GM18526 (cell line): Measurements from ENCODE around the gene BMI1.

ENCODE experiments used
- POLR2A ChIP-seq: IDR thresholded peaks from 3 replicates; pipeline ENCODE4 v1.6.1; 2011; ENCODE audit not compliant: insufficient read length; ENCODE audit errors: extremely low read depth

The BMI1 gene

DNA sequence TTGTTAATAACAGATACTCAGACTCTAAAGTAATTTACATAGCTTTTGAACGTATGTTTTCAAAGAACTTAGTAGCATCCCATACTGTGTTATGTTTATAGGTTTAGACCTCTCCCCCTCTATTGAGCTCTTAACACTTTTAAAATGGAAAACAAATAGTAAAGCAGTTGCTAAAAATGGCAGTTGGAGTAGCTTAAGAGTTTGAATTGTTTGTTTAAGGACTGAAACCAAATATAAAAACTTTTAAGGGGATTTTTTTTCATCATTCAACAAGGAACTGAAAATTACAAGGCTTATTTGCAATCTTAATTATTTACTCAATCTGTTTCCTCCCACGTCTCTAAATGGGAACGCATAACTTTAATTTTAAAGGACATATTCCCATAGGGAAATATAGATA is 22.8 kb downstream of the BMI1 start:
- no peak for TF ChIP-seq POLR2A

DNA sequence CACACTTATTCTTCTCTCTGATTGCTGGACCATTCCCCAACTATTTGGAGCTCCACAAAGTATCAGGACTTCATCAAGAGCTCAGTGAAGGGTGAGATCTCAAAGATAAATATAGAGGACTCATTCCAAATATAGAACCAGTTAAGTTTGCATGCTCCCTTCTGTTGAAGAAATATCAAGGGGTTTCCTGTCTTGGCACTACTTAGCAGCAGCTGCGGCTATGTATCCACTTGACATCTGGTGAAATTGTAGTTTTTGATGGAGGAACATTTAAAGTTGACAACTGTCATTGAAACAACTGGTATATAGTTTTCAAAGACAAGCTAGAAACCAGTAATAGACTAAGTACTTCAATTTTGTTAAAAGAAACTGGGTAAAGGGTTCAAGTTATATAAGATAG is 23.4 kb downstream of the BMI1 start:
- no peak for TF ChIP-seq POLR2A

DNA sequence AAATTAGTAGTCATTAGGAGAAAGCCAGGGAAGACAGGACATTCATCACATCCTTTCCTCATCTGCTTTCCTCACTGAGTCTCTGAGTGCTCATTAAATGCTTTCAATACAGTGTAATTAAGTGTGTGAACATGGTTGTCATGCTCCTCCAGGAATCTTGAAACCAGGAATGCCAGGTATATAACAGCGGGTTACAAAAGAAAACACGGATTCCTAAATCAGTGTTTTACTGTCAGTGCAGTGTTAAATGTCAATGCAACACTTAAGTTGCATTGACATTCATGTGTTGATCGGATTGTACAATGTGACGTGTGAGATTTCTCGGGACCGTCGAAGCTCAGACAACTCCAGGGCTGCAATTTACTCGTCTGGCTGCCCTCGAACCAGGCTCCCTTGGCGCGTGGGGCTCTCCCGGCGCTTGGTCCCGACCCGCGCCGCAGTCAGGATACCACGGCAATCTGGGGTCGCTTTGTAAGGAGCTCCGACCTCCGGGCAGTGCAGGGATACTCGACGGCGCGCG is 23.9 kb downstream of the BMI1 start:
- TF ChIP-seq POLR2A = no peak

DNA sequence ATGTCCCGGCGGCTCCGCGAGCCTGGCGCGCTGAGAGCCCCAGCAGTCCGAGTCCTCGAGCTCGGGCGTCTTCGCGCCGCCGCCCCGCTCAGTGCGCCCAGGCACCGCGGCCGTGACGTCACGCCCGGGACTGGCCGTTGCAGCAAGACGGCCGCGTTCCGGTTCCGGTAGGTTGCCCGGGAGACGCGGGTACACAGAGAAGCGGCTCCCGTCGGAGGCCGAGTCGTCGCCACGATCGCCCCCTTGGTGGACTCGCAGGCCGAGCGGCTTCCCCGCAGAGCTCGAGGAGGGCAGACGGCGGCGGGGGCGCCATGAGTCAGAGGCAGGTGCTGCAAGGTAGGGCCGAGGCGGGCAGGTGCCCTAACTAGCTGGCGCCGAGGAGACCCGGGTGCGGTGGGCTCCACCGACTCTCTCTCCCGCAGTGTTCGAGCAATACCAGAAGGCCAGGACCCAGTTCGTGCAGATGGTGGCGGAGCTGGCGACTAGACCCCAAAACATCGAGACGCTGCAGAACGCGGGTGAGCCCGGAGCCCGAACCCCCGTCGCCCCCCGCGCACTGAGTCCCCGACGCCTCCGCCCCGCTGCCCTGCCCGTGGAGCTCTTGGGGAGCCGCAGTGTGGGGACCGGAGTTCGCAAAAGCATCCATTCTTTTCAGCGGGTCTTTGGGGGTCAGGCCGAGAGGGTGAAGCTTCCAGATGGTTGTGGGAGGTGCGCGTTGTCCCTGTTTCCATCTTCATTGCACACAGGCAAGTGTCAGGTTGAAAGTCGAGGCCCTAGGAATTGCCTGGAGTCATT is 24.6 kb downstream of the BMI1 start, which contains the start of gene SPAG6:
Gene SPAG6, plus strand, starts transcription at position 196 of the 795 bp plus-strand sequence. Its CDS starts 116 bp downstream, at position 312.
- TF ChIP-seq POLR2A = no peak

DNA sequence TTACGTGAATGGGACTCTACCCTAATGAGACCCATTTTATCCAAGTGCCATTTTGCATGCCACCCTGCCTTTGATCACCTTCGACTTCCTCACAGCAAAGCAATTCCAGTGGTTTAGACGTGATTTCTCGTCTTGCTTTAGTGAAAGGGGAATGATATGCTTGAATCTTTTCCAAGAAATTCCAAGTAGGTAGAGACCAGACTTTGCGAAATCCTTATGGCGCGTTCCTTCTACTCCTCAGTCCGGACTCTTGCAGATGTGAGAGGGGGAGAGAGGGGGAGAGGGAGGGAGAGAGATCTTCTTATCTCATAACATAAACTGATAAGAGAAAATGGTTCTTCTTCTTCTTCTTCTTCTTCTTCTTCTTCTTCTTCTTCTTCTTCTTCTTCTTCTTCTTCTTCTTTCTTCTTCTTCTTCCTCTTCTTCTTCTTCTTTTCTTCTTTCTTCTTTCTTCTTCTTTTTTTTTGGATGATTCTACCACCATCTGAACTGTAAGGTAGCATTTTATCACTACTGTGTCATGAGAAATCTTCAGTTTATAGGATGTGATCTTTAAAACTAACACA is 25.3 kb downstream of the BMI1 start:
- no peak for TF ChIP-seq POLR2A

DNA sequence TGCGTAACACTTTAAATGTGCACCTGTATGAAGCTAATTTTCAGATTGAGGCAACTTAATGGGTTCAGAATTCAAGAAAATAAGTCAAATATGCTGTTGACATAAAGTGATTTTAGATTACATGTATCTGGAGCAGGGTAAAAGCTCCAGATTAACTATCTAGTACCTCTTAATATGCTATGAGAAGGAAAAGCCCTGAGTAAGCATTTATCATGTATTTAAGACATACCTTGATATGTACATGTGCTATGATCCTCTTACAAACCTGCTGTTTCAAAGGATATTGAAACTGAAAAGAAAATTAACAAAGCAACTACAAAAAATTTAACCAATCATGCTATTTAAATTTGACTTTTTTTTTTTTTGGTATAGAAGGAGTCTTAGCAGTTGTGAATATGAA is 28.9 kb downstream of the BMI1 start:
- no peak for TF ChIP-seq POLR2A

DNA sequence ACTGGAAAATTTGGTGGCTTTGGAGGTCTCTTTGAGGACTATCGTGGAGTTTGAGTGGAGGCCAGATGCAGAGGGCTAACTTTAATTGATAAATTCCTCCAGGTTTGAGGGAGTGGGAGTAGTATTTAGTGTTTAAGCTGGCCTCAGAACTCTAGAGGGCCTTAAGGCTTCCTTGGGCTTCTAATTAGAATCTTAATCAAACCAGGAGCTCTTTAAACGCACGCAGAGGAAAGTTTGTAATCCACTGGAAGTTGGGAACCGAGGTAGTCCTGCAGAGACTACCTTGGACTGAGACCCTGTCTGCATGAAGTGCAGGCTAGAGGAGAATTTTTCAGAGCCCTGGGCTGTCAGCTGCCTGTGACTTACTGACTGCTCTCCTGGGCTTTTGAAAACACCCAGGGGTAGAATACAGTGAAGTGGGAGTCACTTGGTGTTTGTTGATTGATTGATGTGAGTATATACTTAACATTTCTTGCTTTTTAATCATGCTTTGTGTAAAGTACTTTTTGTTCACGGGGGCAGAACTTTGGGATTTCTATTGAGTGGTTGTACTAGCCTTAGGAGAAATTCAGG is 30.3 kb downstream of the BMI1 start:
- TF ChIP-seq POLR2A = no peak

DNA sequence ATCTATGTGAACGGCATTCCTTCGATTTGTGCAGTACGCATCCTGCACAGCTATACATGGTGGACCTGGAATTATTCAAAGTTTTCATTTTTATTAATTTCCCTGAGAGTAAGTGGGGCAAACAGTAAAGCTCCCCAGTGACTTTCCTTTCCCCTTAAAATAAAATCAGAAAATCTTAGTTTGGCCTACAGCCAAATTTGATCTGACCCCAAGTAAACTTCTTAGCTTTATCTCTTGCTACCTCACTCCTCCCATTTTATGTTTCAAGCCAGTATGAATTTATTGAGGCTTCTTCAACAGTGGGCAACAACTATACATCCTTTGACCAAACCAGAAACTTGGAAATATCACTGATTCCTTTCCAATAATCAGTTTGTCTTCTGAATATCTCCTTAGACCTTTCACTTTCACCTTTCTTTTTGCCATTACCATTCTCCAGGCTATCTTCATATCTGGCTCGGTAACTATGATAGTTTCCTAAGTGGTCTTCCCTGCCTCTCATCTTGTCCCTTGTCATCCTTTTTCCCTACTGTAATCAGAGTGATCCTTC is 35.5 kb downstream of the BMI1 start:
- no peak for TF ChIP-seq POLR2A

DNA sequence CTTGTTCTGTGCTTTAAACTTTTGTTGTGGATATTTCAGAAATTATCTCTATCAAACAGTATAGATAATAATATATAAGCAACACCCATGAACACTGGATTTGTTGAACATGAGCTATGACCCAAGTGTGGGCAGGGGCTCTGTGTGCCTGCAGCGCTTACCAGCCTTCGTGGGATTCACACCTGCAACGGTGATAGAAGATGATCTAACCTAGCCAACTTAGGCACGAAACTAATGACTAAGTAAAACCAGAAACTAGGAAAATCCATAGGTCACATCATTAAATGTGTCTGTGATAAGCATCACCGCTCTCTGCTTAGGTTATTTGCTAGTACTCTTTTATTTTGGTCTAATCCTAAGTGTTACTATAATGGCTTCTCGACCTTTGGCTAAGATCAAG is 42.4 kb downstream of the BMI1 start:
- TF ChIP-seq POLR2A = no peak

DNA sequence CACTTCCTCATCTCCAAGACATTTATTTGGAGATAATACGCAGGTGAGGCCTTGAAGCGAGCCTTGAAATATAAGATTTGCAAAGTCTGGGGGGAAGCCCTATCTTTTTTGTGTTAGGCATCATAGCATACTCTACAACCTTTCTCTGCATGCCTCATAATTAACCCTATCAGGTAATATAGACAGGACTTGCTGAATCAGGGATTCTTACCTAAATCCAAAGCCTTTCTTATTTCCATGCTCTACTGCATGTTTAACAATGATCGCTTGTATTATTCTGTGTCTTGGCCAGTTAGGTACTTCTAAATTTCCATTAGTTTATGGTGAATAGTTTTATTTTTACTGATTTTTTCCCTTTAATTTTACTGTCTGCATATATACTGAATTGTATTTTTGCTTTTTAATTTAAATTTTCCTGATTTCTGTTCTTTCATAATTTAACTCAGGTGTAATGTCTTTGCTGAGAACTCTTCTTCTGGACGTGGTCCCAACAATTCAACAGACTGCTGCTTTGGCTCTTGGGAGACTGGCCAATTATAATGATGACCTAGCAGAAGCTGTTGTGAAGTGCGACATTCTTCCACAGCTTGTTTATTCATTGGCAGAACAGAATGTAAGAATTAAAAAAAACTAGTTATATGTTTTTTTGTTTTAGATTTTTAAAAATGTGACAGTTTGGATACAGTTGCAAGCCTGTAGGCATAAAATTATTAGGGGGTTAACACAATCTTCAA is 43.7 kb downstream of the BMI1 start:
- TF ChIP-seq POLR2A = no peak

DNA sequence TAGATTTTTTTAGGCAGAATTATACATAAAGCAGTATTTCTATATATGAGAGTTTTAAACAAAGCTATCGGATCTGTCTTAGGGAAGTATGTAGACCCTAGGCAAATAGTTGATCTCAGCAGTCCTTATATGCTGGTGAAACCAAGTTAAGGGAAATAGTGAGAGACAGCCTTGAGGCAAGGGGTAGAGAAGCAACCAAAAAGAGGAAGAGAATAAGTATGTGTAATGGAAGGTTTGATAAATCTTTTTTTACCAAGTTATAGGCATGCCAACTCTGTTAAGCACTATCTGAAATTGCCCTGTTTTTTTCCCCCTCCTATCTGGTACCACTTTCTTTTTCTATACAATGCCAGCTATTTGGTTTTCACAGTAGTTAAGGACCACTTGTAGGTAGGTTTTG is 44.3 kb downstream of the BMI1 start:
- no peak for TF ChIP-seq POLR2A

DNA sequence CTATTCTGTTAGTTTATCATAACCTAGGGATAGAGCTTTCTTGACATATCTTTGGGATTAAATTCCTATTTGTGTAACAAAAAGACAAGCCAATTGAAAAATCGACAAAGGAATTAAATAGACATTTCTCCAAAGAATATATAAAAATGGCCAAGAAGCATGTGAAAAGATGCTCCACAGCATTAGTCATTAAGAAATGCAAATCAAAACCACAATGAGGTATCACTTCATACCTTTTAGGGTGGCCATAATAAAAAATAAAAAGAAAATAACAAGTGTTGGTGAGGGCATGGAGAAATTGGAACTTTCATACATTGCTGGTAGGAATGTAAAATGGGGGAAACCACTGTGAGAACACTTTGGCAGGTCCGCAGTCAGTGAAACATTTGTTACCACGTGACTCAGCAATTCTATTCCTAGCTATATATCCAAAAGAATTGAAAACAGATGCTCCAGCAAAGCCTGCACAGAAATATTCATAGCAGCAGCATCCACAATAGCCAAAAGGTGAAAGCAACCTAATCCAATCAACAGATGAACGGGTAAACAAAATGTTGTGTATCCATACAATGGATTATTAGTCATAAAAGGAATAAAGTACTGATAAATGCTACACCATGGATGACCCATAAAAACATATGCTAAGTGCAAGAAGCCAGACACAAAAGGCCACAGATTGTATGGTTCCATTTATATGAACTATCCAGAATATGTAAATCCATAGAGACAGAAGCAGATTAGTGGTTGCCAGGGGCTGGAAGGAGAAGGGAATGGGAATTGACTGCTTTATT is 44.9 kb downstream of the BMI1 start:
- no peak for TF ChIP-seq POLR2A

DNA sequence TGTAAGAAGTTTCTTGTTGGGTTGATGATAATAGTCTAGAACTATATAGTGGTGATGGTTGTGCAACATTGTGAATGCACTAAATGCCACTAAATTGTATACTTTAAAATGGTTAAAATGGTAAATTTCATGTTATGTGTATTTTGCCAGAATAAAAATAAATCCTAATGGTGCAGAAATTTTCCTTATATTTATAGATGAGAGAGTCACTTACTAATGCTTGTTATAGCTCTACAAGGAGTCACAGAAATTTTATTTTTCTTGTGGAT is 45.5 kb downstream of the BMI1 start:
- no peak for TF ChIP-seq POLR2A

DNA sequence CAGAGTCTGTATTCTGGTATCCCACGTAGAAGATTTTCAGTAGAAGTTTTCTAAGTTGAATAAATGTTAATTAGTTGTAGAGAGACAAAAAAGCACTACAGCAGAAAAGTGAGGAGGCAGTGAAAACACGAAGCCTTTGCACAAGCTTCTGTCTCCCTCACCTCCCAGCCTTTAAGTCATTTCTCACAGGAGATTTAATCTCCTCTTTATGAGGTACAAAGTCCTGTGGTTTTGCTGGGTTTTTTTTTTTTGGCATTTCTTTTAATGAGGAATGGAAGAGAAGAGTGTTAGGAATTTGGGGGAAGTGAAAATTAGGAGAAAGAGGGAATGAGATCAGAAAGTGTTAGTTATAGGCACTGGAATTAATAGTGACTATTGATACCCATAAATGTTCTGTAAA is 45.9 kb downstream of the BMI1 start:
- TF ChIP-seq POLR2A = no peak

DNA sequence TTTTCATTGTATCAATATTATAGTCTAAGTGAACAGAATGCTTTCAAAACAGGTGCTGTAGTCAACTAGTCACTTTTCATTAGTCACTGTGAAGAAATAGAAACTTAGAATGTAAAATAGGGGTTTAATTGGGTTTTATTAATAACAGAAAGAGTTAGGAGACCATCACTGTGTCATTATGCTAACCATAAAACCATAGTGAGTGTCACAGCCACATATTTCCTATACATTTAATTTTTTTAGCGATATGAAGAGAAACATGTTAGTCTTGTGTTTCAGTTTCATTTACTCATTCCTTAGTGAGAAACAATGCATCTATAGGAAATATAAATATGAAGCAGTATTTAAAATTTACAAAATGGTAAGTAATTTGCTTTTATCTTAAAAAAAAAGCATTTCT is 46.6 kb downstream of the BMI1 start:
- TF ChIP-seq POLR2A = no peak
